Upper lobe of right lung (tissue), 1 donor: ENCODE measurements around the gene NFAM1. TPM values are rescaled to one million over a fixed set of nuclear protein-coding genes. Genes with fewer than 3 reads are reported as not detected.

Experiments used
- ATAC-seq: fragments of 200-7000 bp; cut with Tn5 transposase; one replicate; pipeline ENCODE4 v1.9.1; 2020; ENCODE audit warnings: mild to moderate bottlenecking, moderate library complexity
- DNase-seq: peaks from one replicate; pipeline ENCODE4 v3.0.0-alpha.2; 2020
- H3K27ac ChIP-seq: fragments of 200-600 bp; one replicate; pipeline ENCODE4 v1.8.0; 2022
- H3K27me3 ChIP-seq: fragments of 200-600 bp; one replicate; pipeline ENCODE4 v1.8.0; 2022; ENCODE audit warnings: mild to moderate bottlenecking
- H3K36me3 ChIP-seq: fragments of 200-600 bp; one replicate; pipeline ENCODE4 v1.8.0; 2022
- H3K4me1 ChIP-seq: fragments of 200-600 bp; one replicate; pipeline ENCODE4 v1.8.0; 2022
- H3K4me3 ChIP-seq: fragments of 200-600 bp; one replicate; pipeline ENCODE4 v1.8.0; 2022; ENCODE audit warnings: mild to moderate bottlenecking
- H3K9me3 ChIP-seq: fragments of 200-600 bp; one replicate; pipeline ENCODE4 v1.8.0; 2022
- CTCF ChIP-seq: fragments of 200-600 bp; IDR thresholded peaks from one replicate; pipeline ENCODE4 v1.8.0; 2022; ENCODE audit warnings: antibody characterized with exemption
- intact Hi-C: fragments of 100-400 bp; cut with DNase I; formaldehyde crosslinking; loops from one replicate; pipeline ENCODE4 v1.11.0; 2022
- long read RNA-seq: library from polyadenylated mRNA; unstranded; transcript quantifications from one replicate; pipeline ENCODE4 v2.0.0, GENCODE V29; 2021
- total RNA-seq: library from RNA; stranded (reverse); fragmentation: NEBNext Ultra II Directional; extraction: Animal tissue kit (Norgen Biotek cat#: 25700); gene quantifications from one replicate; pipeline ENCODE4 v1.2.1, GENCODE V29; 2021
- donor health status: DM: no; HTN: yes; CAD: no; lungs with severe emphysema.

The NFAM1 gene
- 12.6 TPM for total RNA-seq
- long read RNA-seq, full-length matches to known transcripts = 7 of 15 reads
- long read RNA-seq, partial matches to known transcripts = 0 of 15 reads
- long read RNA-seq, other reads (novel, unspliced or antisense) = 8 of 15 reads

- intact Hi-C loops = loop anchor here (10.0 kb wide), 2 partner anchors 267 to 467 kb away; partner anchors contain the start of gene SEPTIN3
- peak within 1 kb of the TSS; percentile 36 for H3K27ac ChIP-seq
- peaks cover 6% of the 10 kb centered on the region for H3K27me3 ChIP-seq
- H3K4me3 ChIP-seq = peak within 1 kb of the TSS; percentile 29
- peak; percentile 78 for ATAC-seq
- peaks cover 7% of the 10 kb centered on the region for H3K4me1 ChIP-seq
- H3K36me3 ChIP-seq = no peaks in the 10 kb centered on the region
- DNase-seq = peak; percentile 81
- no peaks in the 10 kb centered on the region for H3K9me3 ChIP-seq
- TF ChIP-seq CTCF = no peak
Measured at GRCh38 chr22:42432020-42432596, at the start of gene NFAM1. Gene NFAM1, minus strand, starts transcription at chr22:42432403. Its CDS starts 46 bp downstream, at chr22:42432357.

DNA sequence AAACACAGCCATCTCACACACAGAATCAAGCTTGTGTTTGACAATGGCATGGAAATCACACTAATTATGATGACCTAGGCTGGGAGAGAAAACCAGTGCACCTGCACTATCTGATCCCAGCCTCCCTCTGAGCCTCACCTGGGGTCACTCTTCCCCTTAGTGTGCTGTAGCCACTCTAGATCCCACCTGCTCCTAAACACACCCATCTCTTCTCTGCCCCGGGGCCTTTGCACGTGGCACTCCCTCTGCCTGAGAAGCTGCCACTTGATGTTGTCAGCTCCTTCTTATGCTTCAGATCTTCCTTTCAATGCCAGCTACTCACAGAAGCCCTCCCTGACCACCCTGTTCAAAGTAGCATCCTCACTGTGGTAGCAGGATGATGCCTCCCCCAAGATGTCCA, 42.9 kb upstream of the NFAM1 start:
- H3K4me1 ChIP-seq = no peaks in the 10 kb centered on the region
- H3K27ac ChIP-seq = no peak overlapping the region
- DNase-seq = no peak
- H3K4me3 ChIP-seq = no peak overlapping the region
- ATAC-seq = no peak
- H3K9me3 ChIP-seq = no peaks in the 10 kb centered on the region
- intact Hi-C loops = no loop called here
- H3K27me3 ChIP-seq = no peaks in the 10 kb centered on the region
- no peaks in the 10 kb centered on the region for H3K36me3 ChIP-seq
- TF ChIP-seq CTCF = no peak

GRCh38 chr22:42473484-42474193, 41.4 kb upstream of the NFAM1 start:
- peak; percentile 75 for ATAC-seq
- Histone ChIP-seq H3K36me3 (no peaks in the 10 kb centered on the region), H3K27ac (no peak overlapping the region), H3K9me3 (no peaks in the 10 kb centered on the region), H3K4me3 (no peak overlapping the region), H3K4me1 (no peaks in the 10 kb centered on the region), H3K27me3 (no peaks in the 10 kb centered on the region)
- intact Hi-C loops = no loop called here
- peak; percentile 69 for TF ChIP-seq CTCF
- DNase-seq = no peak

DNA sequence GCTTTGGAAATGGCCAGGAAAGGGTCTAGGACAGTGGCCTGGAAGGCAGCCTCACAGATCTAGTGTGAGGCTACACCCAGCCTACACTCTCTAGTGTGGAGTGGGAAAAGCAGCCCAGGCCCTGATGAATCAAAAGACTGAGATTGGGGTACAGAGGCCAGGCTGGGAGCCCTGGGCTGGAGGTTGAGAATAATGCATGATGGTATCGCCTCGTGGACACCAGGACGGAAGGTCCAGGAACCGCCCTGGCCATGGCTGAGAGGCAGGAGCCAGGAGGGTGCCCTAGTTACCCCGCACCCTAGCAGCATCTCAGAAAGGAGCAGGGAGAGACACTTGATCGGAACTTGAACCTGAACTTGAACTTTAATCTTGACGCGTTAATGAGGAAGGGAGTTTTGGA, 40.5 kb upstream of the NFAM1 start:
- Histone ChIP-seq H3K4me3 (no peak overlapping the region), H3K4me1 (no peaks in the 10 kb centered on the region), H3K27ac (no peak overlapping the region), H3K9me3 (no peaks in the 10 kb centered on the region), H3K27me3 (no peaks in the 10 kb centered on the region), H3K36me3 (no peaks in the 10 kb centered on the region)
- intact Hi-C loops = no loop called here
- DNase-seq (no peak), ATAC-seq (no peak)
- no peak for TF ChIP-seq CTCF

DNA sequence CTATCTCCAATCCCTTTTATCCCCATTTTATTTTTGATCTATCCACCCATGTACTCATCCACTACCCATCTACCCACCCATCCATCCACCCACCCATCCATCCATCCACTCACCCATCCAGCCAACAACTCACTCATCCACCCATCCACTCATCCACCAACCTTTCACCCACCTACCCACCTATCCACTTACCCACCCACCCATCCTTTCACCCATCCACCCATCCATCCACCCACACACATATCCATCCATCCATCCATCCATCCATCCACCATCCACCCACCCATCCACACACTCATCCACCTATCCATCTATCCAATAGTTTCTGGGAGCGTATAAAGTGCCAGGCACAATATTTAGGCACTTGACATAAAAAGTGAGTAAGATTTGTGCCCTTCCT, 39.2 kb upstream of the NFAM1 start:
- no peak for TF ChIP-seq CTCF
- Histone ChIP-seq H3K9me3 (no peaks in the 10 kb centered on the region), H3K36me3 (no peaks in the 10 kb centered on the region), H3K27ac (no peak overlapping the region), H3K4me1 (no peaks in the 10 kb centered on the region), H3K27me3 (no peaks in the 10 kb centered on the region), H3K4me3 (no peak overlapping the region)
- ATAC-seq (no peak), DNase-seq (no peak)
- intact Hi-C loops = no loop called here
